Astrocyte of the spinal cord (primary cell): ENCODE data around the gene MED26.

Experiments
- DNase-seq: peaks from one replicate; pipeline ENCODE4 v3.0.0; 2011; ENCODE audit warnings: low read depth, low spot score
- H3K4me3 ChIP-seq: 2 replicates; pipeline ENCODE4 v1.5.1; 2011; ENCODE audit warnings: low read depth, mild to moderate bottlenecking, low read length, moderate library complexity
- in situ Hi-C: cut with HindIII; loops from 2 replicates; pipeline ENCODE4 v1.10.0; 2017; ENCODE audit warnings: low sequenced_read_pairs
- TF ChIP-seq, protein P1 (sequence below): IDR thresholded peaks from 2 replicates; pipeline ENCODE4 v1.5.1; 2012; ENCODE audit warnings: low read depth, mild to moderate bottlenecking, low read length, inconsistent platforms

Gene MED26

DNA sequence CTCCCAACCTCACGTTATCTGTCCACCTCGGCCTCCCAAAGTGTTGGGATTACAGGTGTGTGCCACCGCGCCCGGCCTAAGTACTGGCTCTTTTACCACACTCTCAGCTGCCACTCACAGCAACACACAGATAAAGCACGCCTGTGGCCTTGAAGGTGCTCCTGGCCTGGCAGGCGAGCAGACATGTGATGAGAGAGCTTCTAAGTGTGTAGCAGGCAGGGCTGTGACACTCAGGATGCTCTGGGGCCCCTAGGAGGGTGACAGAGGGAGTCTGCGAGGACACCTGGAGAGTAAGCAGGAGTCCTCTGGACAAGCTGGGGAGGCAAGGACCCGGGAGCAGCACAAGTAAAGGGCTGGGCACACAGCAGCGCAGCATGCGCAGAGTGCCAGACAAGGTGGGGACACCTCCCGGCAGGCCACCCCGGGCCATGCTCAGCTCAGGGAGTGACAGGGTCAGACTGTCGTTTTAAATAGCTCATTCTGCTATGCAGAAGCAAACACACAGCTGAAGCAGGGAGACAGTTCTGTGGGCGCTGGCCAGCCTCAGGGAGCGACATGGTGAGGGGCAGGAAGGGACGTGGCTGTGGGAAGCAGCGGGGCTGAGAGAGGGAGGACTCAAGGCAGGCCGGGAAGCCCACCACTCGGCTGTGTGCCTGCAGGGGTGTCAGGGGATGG is 26.5 kb downstream of the MED26 start:
- in situ Hi-C loops = no loop called here
- TF ChIP-seq, protein P1, sequence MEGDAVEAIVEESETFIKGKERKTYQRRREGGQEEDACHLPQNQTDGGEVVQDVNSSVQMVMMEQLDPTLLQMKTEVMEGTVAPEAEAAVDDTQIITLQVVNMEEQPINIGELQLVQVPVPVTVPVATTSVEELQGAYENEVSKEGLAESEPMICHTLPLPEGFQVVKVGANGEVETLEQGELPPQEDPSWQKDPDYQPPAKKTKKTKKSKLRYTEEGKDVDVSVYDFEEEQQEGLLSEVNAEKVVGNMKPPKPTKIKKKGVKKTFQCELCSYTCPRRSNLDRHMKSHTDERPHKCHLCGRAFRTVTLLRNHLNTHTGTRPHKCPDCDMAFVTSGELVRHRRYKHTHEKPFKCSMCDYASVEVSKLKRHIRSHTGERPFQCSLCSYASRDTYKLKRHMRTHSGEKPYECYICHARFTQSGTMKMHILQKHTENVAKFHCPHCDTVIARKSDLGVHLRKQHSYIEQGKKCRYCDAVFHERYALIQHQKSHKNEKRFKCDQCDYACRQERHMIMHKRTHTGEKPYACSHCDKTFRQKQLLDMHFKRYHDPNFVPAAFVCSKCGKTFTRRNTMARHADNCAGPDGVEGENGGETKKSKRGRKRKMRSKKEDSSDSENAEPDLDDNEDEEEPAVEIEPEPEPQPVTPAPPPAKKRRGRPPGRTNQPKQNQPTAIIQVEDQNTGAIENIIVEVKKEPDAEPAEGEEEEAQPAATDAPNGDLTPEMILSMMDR = no peak
- no peak overlapping the region for H3K4me3 ChIP-seq

DNA sequence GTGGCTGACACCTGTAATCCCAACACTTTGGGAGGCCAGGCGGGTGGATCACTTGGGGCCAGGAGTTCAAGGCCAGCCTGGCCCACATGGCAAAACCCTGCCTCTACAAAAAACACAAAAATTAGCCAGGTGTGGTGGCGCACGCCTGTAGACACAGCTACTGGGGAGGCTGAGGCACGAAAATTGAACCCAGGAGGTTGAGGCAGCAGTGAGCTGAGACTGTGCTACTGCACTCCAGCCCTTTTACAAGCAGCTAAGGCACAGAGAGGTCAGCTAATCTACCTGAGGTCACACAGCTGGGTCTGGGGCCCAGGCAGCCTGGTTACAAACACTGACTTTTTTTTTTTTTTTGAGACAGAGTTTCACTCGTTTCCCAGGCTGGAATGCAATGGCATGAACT is 27.2 kb downstream of the MED26 start:
- TF ChIP-seq, protein P1 = no peak
- DNase-seq = no peak
- no peak overlapping the region for H3K4me3 ChIP-seq
- in situ Hi-C loops = no loop called here

More for the DNA sequence above, 26.5 kb downstream of the MED26 start:
- no peak for DNase-seq

DNA sequence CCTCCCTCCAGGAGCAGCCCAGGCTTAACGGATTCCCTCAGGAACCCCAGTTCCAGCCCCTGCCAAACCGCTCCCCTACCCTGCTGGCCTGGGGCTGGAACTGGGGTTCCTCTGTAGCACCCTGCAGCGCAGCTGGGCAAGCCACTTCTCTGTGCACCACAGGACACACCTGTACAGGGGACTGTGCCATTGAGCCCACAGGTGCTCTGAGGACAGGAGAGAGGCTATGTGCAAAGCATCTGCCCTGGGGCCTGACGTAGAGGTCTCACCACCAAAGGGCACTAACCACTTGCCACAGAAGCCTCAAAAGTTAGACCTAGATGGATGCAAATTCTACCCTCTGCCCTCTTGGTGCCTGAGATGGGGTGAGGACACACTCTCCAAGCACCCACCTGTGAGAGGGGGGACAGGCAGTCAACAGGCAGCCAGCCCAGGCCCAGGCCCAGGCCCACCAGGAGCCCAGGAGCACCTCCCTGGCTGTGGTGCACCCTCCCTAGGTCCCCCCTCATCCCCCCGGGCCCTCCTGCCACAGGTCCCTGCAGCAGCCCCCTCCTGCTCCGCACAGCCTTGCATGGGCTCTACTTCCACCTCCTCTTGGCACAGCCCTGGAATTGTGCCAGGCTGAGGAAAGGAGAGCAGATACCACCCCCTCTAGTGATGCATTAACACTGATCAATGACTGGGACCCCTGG is 28.2 kb downstream of the MED26 start:
- in situ Hi-C loops = no loop called here
- TF ChIP-seq, protein P1 = no peak
- no peak for DNase-seq
- no peak overlapping the region for H3K4me3 ChIP-seq

DNA sequence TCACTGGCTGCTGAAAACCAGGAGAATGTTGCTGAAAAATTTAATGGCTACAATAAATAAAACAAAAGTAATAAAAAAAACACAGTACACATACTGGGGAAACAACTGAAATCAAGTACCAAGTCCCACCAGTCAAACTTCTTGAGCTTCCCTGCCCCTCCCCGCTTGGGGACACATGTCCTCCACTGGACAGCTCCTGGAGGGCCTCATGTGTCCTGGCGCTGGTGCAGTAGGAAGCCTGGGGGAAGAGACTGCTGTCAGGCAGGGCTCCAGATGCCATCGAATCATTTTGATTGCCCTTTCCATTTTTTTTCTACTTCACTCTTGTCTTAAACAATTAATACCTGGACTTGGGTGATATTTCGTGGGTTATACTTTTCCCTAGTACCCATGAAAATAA is 29.2 kb downstream of the MED26 start:
- H3K4me3 ChIP-seq = no peak overlapping the region
- in situ Hi-C loops = no loop called here
- TF ChIP-seq, protein P1 = no peak
- no peak for DNase-seq

DNA sequence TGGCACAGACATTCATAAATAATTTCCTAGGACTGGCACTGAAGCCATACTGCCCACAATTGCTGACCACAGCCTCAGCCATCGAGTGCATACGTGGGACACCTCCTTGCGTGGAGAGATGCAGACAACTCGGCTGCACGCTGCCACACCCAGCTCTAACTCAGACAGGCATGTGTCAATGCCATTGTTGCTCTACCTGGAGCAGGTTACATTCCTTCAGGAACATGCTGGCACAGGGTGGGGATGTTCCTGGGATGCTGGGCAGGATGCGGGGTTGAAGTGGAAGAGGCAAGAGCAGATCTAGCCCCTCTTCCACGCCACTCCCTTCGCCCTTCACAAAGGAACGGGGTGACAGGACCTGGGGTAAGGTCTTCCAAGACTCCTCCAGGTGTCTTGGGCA is 31.6 kb downstream of the MED26 start:
- TF ChIP-seq, protein P1 = no peak
- in situ Hi-C loops = no loop called here
- H3K4me3 ChIP-seq = no peak overlapping the region
- DNase-seq = no peak

DNA sequence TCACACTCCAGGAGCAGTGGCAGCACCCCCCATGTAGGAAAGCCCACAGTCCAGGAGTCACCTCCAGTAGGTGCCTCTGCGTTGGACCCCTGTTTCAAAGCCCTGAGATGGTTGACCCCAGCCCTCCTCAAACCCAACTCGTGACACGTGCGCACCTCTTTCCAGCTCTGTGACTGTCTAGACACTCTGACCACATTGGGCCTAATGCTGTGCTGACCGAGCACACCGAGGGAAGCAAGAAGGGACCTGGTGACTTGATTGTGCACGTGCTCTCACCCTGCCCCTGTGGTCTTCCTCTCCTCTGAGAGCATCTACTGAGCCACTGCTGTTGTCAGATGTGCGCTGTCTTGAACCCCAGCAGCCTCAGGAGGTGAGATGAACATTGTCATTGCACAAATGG is 32.9 kb downstream of the MED26 start:
- in situ Hi-C loops = no loop called here
- TF ChIP-seq, protein P1 = no peak

More for the DNA sequence above, 32.9 kb downstream of the MED26 start:
- no peak overlapping the region for H3K4me3 ChIP-seq
- DNase-seq = no peak
